ENCODE data around the gene TIE1. TPM values are rescaled to one million over a fixed set of nuclear protein-coding genes. Genes with fewer than 3 reads are reported as not detected.

Gene TIE1
- total and polyA plus RNA-seq, 9 of the 15 experiments (the other 6 are each of a cell fraction or from before 2014, with no cell fraction given), result 0.07 to 0.49 (median 0.14) TPM; not detected in 4

DNA sequence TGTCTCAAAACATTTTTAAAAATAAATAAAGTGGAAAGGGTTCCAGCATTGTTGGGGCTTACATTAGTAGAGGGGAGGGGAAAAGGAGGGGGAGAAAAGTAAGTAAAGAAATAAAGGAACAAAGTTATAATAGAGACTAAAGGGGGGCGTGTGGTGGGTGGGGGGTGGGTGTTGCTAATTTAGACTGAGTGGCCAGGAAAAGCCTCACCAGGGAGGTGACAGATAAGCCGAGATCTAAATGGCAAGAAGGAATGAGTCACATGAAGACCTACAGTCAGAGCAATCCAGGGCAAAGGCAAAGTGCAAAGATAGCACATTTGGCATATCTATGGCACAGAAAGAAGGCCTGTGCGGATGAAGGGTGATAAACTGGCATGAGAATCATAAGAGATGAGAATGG is 44.3 kb downstream of the TIE1 start (continued):
- TF ChIP-seq KDM4B (IDR thresholded peaks at IDR 0.05; ENCODE audit: borderline replicate concordance in 2 of 2, low read depth in 1 of 2), result no peak
- TF ChIP-seq PHF21A (IDR thresholded peaks at IDR 0.05; ENCODE audit: borderline replicate concordance, low read depth), result no peak
- TF ChIP-seq HDAC1 (IDR thresholded peaks at IDR 0.05), result peak in 1 of 2 experiments; percentile 49; a peak in 1 of 4 replicates
- TF ChIP-seq, protein P1, sequence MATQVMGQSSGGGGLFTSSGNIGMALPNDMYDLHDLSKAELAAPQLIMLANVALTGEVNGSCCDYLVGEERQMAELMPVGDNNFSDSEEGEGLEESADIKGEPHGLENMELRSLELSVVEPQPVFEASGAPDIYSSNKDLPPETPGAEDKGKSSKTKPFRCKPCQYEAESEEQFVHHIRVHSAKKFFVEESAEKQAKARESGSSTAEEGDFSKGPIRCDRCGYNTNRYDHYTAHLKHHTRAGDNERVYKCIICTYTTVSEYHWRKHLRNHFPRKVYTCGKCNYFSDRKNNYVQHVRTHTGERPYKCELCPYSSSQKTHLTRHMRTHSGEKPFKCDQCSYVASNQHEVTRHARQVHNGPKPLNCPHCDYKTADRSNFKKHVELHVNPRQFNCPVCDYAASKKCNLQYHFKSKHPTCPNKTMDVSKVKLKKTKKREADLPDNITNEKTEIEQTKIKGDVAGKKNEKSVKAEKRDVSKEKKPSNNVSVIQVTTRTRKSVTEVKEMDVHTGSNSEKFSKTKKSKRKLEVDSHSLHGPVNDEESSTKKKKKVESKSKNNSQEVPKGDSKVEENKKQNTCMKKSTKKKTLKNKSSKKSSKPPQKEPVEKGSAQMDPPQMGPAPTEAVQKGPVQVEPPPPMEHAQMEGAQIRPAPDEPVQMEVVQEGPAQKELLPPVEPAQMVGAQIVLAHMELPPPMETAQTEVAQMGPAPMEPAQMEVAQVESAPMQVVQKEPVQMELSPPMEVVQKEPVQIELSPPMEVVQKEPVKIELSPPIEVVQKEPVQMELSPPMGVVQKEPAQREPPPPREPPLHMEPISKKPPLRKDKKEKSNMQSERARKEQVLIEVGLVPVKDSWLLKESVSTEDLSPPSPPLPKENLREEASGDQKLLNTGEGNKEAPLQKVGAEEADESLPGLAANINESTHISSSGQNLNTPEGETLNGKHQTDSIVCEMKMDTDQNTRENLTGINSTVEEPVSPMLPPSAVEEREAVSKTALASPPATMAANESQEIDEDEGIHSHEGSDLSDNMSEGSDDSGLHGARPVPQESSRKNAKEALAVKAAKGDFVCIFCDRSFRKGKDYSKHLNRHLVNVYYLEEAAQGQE (IDR thresholded peaks at IDR 0.05; ENCODE audit: borderline replicate concordance), result no peak
- TF ChIP-seq, protein P1 (CRISPR knock-in tag; IDR thresholded peaks at IDR 0.05; ENCODE audit: low read depth), result no peak
- peak; percentile 60 to 76; a peak in 2 of 4 replicates for TF ChIP-seq TRIM24 (IDR thresholded peaks at IDR 0.05)
- TF ChIP-seq, protein P2, sequence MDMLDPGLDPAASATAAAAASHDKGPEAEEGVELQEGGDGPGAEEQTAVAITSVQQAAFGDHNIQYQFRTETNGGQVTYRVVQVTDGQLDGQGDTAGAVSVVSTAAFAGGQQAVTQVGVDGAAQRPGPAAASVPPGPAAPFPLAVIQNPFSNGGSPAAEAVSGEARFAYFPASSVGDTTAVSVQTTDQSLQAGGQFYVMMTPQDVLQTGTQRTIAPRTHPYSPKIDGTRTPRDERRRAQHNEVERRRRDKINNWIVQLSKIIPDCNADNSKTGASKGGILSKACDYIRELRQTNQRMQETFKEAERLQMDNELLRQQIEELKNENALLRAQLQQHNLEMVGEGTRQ (CRISPR knock-in tag; IDR thresholded peaks at IDR 0.05), result peak; percentile 8; the same call in 1 of the 2 replicates
- TF ChIP-seq EP300 (IDR thresholded peaks at IDR 0.05; ENCODE audit: low read length), result peak; percentile 66; the same call in 1 of the 2 replicates
- peak; percentile 32; the same call in 1 of the 2 replicates for TF ChIP-seq EHMT2 (IDR thresholded peaks at IDR 0.05)
- TF ChIP-seq, protein P3, sequence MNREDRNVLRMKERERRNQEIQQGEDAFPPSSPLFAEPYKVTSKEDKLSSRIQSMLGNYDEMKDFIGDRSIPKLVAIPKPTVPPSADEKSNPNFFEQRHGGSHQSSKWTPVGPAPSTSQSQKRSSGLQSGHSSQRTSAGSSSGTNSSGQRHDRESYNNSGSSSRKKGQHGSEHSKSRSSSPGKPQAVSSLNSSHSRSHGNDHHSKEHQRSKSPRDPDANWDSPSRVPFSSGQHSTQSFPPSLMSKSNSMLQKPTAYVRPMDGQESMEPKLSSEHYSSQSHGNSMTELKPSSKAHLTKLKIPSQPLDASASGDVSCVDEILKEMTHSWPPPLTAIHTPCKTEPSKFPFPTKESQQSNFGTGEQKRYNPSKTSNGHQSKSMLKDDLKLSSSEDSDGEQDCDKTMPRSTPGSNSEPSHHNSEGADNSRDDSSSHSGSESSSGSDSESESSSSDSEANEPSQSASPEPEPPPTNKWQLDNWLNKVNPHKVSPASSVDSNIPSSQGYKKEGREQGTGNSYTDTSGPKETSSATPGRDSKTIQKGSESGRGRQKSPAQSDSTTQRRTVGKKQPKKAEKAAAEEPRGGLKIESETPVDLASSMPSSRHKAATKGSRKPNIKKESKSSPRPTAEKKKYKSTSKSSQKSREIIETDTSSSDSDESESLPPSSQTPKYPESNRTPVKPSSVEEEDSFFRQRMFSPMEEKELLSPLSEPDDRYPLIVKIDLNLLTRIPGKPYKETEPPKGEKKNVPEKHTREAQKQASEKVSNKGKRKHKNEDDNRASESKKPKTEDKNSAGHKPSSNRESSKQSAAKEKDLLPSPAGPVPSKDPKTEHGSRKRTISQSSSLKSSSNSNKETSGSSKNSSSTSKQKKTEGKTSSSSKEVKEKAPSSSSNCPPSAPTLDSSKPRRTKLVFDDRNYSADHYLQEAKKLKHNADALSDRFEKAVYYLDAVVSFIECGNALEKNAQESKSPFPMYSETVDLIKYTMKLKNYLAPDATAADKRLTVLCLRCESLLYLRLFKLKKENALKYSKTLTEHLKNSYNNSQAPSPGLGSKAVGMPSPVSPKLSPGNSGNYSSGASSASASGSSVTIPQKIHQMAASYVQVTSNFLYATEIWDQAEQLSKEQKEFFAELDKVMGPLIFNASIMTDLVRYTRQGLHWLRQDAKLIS (CRISPR knock-in tag; IDR thresholded peaks at IDR 0.05), result no peak
- peak; percentile 92 for TF ChIP-seq ARID1B (IDR thresholded peaks at IDR 0.05)
- TF ChIP-seq ZNF583 (CRISPR knock-in tag; IDR thresholded peaks at IDR 0.05), result no peak
- TF ChIP-seq CBFA2T2 (conservative IDR thresholded peaks at IDR 0.05), result peak; percentile 87
- peak; percentile 47 for TF ChIP-seq MAFK (IDR thresholded peaks at IDR 0.05; ENCODE audit: low read length)
- peak in 1 of 2 experiments; percentile 43; a peak in 1 of 4 replicates for TF ChIP-seq SRF (CRISPR knock-in tag; IDR thresholded peaks at IDR 0.05)
- no peak for TF ChIP-seq RBM39 (optimal IDR thresholded peaks at IDR 0.05; ENCODE audit: low read depth, low read length)
- peak; percentile 37 for TF ChIP-seq NEUROD1 (IDR thresholded peaks at IDR 0.05; ENCODE audit: borderline replicate concordance, low read depth, low read length, partially characterized antibody)
- TF ChIP-seq POLR3G (IDR thresholded peaks at IDR 0.05; ENCODE audit: extremely low read depth, insufficient read length, insufficient replicate concordance), result no peak
